ENCODE measurements around the gene ARMH2.
"Not testable (repeated sequence)": the region's sequence is repeated elsewhere in the genome, so short reads cannot be mapped to it uniquely, and the experiment has no call there.

Gene ARMH2

GRCh38 chr6:24764833-24765828 lies 33.6 kb downstream of the ARMH2 start:
- not testable (repeated sequence) for DNase-seq (ENCODE audit: low spot score)

DNA sequence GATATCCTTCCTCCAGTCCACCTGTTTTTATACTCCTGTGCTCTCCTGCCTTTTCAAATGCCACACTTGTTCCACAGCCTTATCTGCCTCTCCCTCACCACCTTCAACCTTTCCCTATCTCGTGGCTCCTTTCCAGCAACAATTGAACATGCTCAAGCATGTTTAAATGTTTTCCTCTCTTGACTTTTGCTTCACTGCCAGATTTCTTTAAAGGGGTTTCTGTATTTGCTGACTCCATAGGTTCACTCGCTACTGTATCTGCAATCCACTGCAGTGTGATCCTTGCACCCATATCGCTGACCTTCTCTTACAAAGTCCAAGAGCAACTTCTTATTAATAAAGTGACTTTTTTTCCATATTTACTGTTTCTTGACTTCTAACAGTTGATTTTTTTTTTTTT lies 35.1 kb downstream of the ARMH2 start:
- DNase-seq (ENCODE audit: low spot score): no peak

GRCh38 chr6:24761851-24762250 lies 36.9 kb downstream of the ARMH2 start:
- no peak for DNase-seq (ENCODE audit: low spot score)

- DNase-seq (ENCODE audit: low spot score): peak; percentile 9
Measured at GRCh38 chr6:24761193-24761835, 37.4 kb downstream of the ARMH2 start.

- no peak for DNase-seq (ENCODE audit: low spot score)
Measured at GRCh38 chr6:24760210-24760609, 38.5 kb downstream of the ARMH2 start.

DNA sequence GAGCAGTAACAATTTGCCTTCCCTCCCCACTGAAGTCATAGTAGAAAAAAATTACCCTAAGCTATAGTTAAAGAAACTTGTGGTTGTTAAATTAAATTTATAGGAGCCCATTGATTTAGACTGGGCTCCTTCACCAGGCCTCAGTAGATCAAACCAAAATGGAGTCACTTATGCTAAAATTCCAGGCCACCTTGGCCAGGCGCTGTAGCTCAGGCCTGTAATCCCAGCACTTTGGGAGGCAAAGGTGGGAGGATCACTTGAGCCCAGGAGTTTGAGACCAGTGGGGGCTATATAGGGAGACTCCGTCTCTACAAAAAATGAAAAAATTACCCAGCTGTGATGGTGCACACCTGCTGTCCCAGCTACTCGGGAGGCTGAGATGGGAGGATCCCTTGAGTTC lies 39.0 kb downstream of the ARMH2 start:
- no peak for DNase-seq (ENCODE audit: low spot score)

GRCh38 chr6:24757611-24758010 lies 41.1 kb downstream of the ARMH2 start:
- no peak for DNase-seq (ENCODE audit: low spot score)

DNA sequence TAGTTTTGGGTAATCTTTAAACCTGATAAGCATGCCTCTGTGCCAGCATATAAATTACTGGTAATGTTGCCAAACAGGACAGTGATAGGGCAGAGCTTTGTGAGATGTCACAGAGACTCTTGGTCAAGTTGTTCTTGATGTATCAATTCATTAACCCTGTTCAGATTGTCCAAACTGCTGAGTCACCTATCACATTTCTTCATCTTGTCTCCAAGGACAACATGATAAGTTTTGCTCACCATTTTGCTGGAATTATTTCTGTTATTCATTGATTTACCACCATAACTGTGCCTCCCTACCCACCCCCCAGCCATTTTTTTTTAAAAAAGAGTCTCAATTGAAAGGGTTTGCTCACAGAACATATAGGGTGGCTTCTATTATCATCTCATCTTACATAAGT lies 43.4 kb downstream of the ARMH2 start:
- DNase-seq (ENCODE audit: low spot score): no peak

- DNase-seq (ENCODE audit: low spot score): not testable (repeated sequence)
Measured at GRCh38 chr6:24754378-24754777, 44.3 kb downstream of the ARMH2 start.

GRCh38 chr6:24753545-24753944 lies 45.2 kb downstream of the ARMH2 start:
- no peak for DNase-seq (ENCODE audit: low spot score)

DNA sequence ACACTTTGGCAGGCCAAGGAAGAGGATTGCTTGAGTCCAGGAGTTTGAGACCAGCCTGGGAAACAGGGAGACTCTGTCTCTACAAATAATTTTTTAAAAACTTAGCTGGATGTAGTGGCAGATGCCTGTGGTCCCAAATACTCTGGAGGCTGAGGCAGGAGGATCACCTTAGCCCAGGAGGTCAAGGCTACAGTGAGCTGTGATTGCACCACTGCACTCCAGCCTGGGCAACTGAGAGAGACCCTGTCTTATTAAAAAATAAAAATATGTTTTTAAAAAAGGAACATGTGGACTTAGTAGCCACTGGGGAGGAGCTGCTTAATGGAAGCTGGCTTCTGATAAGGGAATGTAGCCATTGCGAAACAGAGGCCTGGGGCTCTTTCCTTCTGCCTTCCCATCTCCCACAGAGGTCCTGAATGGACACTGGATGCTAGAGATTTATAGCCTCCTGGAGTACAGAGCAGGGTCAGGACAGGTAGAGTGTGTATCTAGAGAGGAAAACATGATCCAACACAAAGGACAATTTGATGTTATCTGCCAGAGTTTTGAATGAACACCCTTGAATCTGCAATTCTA lies 45.7 kb downstream of the ARMH2 start:
- DNase-seq (ENCODE audit: low spot score): no peak

GRCh38 chr6:24752503-24752902 lies 46.2 kb downstream of the ARMH2 start:
- DNase-seq (ENCODE audit: low spot score): no peak

- DNase-seq (ENCODE audit: low spot score): not testable (repeated sequence)
Measured at GRCh38 chr6:24750878-24751277, 47.8 kb downstream of the ARMH2 start.

DNA sequence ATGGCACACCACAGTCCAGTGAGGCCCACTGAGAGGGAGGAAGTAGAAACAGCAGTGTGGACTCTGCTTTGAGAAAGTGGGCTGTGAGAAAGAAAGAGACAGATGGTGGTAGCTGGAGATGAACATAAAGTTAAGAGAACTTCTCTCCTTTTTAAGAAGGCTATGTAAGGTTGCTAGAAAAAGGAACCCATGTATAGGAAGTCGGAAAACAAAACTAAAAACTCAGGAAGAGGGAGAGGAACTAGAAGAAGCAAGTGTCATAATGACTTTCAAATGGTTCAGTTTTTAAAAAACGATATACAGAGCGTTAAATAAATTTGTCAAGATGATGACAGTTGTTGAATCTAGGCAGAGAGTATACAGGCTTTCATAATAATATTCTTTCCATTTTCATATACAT lies 49.4 kb downstream of the ARMH2 start:
- no peak for DNase-seq (ENCODE audit: low spot score)

Data from SW480 (cell line).